Measurements from ENCODE around the gene MGLL. TPM values are rescaled to one million over a fixed set of nuclear protein-coding genes. Genes with fewer than 3 reads are reported as not detected.

MGLL gene
- total and polyA plus RNA-seq, 10 donors: 11.0 to 134 (median 80.7) TPM

GRCh38 chr3:127799476-127800222 is 22.7 kb downstream of the MGLL start:
- H3K9me3 ChIP-seq: peaks cover 0 to 5% (median 0%) of the 10 kb centered on the region in 8 donors
- intact Hi-C loops (cut with DNase I; ENCODE audit: low total_unique reads): no loop called here

DNA sequence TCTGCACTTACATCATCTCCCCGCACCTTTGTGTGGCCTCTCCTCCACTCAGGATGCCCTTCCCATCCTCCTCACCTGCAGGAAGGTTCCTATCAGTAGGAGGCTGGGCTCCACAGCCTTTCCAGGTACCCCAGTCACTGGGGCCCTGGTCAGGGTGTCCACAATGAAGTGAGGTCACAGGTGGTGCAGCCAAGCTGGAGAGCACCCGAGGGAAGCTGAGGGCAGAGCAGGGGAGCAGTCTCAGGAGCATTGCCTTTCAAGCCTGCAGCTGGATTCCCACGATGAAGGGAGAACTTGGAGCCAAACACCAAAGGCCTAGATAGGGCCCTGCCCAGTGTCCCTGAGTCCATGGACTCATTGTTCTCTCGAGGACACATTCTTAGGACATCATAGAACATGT is 23.6 kb downstream of the MGLL start:
- intact Hi-C loops (cut with DNase I; ENCODE audit: low total_unique reads): no loop called here
- Histone ChIP-seq H3K4me1 (peaks cover 0 to 36% (median 22%) of the 10 kb centered on the region in 6 donors), H3K36me3 (peaks cover 0 to 8% (median 0%) of the 10 kb centered on the region in 6 donors), H3K4me3 (no peak overlapping the region), H3K27me3 (replicated peaks in 1 of 7) (no peaks in the 10 kb centered on the region), H3K9me3 (peaks cover 0 to 5% (median 0%) of the 10 kb centered on the region in 8 donors), H3K27ac (peak overlapping the region in 2 of 8 donors; percentile 47 to 61)
- TF ChIP-seq POLR2AphosphoS5 (IDR thresholded peaks at IDR 0.05): peak in 1 of 3 donors; percentile 10
- no peak for TF ChIP-seq POLR2A (IDR thresholded peaks at IDR 0.05)
- TF ChIP-seq CTCF (IDR thresholded peaks at IDR 0.05 in 8 of 11, conservative IDR thresholded peaks at IDR 0.05 in 3 of 11): no peak
- WGBS, 5 donors: 63 to 81% (median 71%) methylated on average over 3 to 4 of the region's 4 CpGs
- peak; percentile 52 for DNase-seq

More at GRCh38 chr3:127799476-127800222, 22.7 kb downstream of the MGLL start:
- Histone ChIP-seq H3K36me3 (peaks cover 0 to 8% (median 0%) of the 10 kb centered on the region in 6 donors), H3K4me1 (peaks cover 0 to 37% (median 22%) of the 10 kb centered on the region in 6 donors), H3K27ac (peak overlapping the region in 4 of 8 donors; percentile 16 to 61 (median 40)), H3K4me3 (no peak overlapping the region), H3K27me3 (replicated peaks in 1 of 7) (no peaks in the 10 kb centered on the region)
- WGBS, 5 donors: 64 to 79% (median 69%) methylated on average over 6 of the region's 6 CpGs
- DNase-seq: peak; percentile 2
- no peak for TF ChIP-seq CTCF (IDR thresholded peaks at IDR 0.05 in 8 of 11, conservative IDR thresholded peaks at IDR 0.05 in 3 of 11)
- TF ChIP-seq POLR2AphosphoS5 (IDR thresholded peaks at IDR 0.05): no peak
- TF ChIP-seq POLR2A (IDR thresholded peaks at IDR 0.05): no peak

GRCh38 chr3:127796831-127797150 is 25.5 kb downstream of the MGLL start:
- Histone ChIP-seq H3K27ac (no peak overlapping the region), H3K36me3 (peaks cover 0 to 8% (median 0%) of the 10 kb centered on the region in 6 donors), H3K9me3 (peaks cover 0 to 5% (median 0%) of the 10 kb centered on the region in 8 donors), H3K27me3 (replicated peaks in 1 of 7) (no peaks in the 10 kb centered on the region), H3K4me3 (no peak overlapping the region), H3K4me1 (peaks cover 0 to 33% (median 18%) of the 10 kb centered on the region in 6 donors)
- TF ChIP-seq POLR2AphosphoS5 (IDR thresholded peaks at IDR 0.05) (no peak), CTCF (IDR thresholded peaks at IDR 0.05 in 8 of 11, conservative IDR thresholded peaks at IDR 0.05 in 3 of 11) (no peak), POLR2A (IDR thresholded peaks at IDR 0.05) (no peak)
- DNase-seq: peak; percentile 54
- 84 to 91% (median 89%) methylated on average over 6 to 8 of the region's 8 CpGs for WGBS, 5 donors
- intact Hi-C loops (cut with DNase I; ENCODE audit: low total_unique reads): no loop called here

DNA sequence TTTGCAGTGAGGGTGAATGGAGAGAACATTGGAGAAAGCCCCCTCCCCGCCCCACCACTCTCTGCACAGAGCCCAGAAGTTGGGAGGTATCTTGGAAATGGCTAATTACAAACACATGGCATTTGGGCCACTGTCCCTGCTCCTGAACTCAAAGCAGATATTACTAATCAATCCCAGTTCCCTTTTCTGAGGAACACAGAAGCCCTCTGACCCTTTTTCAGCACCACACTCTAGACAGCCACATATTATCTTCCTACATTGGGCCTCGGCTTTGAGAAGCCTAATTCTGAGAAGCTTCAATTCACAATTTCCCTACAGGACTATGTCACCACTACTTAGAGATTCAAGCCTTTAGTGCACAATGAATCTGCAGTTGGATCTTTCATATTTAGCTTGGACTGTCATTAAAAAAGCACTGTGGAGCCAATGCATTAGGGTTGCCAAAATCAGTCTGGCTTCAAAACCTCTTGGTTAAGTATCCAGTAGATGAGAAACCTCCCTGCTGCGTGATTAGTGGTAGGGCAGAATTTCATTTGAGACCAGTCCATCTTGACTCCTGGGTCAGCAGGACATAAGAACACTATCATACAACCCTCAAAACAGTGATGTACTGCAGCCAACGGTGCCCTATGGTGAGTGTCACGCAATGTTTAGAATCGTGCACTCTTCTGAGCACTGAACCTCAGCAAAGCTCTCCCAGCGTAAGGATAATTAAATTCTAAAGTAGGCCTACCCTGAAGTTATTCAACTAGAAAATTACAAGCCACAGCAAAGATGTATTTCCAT is 26.1 kb downstream of the MGLL start:
- no peak overlapping the region for H3K4me3 ChIP-seq
- intact Hi-C loops (cut with DNase I; ENCODE audit: low total_unique reads): no loop called here
- DNase-seq: peak; percentile 2
- peaks cover 0 to 5% (median 0%) of the 10 kb centered on the region in 8 donors for H3K9me3 ChIP-seq
- peaks cover 0 to 8% (median 0%) of the 10 kb centered on the region in 6 donors for H3K36me3 ChIP-seq
- WGBS, 5 donors: 72 to 93% (median 84%) methylated on average over 7 of the region's 7 CpGs
- H3K4me1 ChIP-seq: peaks cover 0 to 34% (median 21%) of the 10 kb centered on the region in 6 donors
- TF ChIP-seq CTCF (IDR thresholded peaks at IDR 0.05 in 8 of 11, conservative IDR thresholded peaks at IDR 0.05 in 3 of 11) (no peak), POLR2A (IDR thresholded peaks at IDR 0.05) (no peak), POLR2AphosphoS5 (IDR thresholded peaks at IDR 0.05) (no peak)
- H3K27ac ChIP-seq: no peak overlapping the region
- H3K27me3 ChIP-seq (replicated peaks in 1 of 7): no peaks in the 10 kb centered on the region
